GM21360 (cell line): ENCODE measurements around the gene ELFN2.

ENCODE experiments used
- ATAC-seq: cut with Tn5 transposase; IDR thresholded peaks from one replicate; pipeline ENCODE4 v1.9.1; 2021; ENCODE audit warnings: mild to moderate bottlenecking, moderate library complexity; ENCODE audit not compliant: unreplicated experiment

ELFN2 gene

DNA sequence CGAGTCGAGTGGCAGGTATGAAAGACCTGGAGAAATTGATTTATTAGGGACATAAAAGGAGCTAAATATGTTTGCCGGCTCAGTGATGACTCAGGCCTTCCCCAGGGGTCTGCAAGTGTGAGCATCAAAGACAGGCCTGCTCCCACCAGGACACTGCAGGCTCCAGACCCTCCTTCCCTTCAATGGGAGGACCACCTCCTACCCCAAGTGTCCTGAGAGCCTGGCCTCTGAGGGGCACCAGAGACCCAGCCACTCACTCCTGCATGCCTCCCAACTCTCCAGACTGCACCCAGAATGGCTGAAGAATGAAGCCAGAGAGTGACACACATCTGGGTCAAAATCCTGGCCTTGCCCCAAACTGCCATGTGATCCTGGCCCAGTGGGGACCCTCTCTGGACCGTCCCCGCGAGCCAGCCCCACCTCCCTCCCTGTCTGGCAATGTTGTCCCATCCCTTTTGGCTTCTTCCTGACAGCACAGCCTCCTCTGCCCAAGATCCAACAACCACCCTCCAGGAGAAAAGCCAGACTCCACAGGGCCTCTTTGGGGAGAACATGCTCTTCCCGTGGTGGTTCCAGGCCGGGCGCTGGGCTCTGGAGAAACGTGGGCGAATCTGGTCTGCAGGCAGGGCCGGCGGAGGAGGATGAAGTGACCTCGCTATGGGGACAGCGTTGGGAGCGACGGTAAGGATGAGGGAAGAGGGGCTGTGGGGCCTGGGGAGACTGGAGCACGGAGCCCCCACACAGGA lies 108.7 kb downstream of the ELFN2 start:
- no peak for ATAC-seq
